GM21529 (cell line): Measurements from ENCODE around the gene CCN5.

Experiments used
- ATAC-seq: cut with Tn5 transposase; IDR thresholded peaks from one replicate; pipeline ENCODE4 v1.9.1; 2021; ENCODE audit not compliant: unreplicated experiment

CCN5 gene

DNA sequence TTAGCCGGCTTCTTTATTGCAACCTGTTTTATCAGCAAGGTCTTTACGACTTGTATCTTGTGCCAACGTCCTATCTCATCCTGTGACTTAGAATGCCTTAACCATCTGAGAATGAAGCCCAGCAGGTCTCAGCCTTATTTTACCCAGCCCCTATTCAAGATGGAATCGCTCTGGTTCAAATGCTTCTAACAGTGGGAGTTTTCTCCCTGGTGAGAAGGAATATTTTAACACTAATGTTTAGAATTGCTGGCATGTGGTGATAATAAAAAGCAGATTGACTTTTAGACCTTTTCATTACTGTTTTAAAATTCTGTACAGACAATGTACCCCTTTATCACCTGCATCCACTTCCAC lies 20.6 kb downstream of the CCN5 start:
- ATAC-seq, result no peak

DNA sequence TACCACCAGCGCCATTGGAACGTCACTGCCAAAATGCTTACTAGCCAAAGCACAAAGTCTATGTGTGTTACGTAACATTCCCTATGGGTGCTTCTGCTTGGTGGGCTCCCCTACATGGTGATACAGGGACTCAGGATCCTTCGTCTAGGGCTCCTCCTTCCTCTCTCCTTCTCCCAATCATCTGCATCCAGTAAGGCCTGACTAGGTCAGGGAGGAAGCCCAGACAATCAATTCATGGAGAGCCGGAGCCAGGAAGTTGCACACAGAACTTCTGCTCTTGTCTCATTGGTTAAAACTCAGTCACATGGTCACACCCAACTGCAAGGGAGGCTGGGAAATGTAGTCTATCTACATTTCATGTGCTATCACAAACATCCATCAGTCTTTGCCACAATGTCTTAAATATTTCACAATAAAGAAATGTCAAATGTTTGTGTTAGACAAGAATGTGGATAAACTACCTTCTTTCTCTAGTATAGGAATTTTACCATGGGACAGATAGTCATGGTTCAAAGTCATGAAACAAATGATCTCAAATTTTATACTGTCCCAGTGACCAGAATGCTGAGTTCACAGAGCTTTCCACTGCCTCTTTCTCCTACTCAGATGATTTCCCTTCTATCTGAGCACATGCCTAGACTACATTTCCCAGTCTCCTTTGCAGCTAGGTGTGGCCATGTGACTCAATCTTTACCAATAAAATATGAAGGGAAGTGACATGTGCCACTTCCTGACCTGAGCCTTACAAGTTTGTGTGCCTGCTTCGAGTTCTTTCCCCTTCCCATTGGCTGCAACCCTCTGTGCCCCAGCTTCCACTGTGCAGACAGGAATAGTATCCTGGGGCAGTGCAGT lies 21.2 kb downstream of the CCN5 start:
- ATAC-seq, result no peak

DNA sequence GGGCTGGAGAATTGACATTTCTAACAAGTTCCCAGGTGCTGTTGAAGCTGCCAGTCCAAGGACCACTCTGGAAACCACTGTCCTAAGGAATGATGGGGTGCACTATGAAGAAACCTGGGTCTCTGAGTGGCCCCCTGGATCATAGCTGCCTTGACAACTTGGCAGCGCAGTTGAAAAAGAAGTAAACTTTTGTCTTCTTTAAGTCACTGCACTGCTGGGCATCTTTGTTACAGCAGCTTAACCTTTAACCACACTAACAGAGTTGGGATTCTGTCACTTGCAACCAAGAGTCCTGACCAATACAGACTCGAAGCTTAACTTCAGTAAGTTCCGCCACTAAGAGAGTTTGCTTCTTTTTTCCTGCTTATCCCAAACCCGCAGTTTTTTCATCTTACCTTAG lies 21.9 kb downstream of the CCN5 start:
- no peak for ATAC-seq

DNA sequence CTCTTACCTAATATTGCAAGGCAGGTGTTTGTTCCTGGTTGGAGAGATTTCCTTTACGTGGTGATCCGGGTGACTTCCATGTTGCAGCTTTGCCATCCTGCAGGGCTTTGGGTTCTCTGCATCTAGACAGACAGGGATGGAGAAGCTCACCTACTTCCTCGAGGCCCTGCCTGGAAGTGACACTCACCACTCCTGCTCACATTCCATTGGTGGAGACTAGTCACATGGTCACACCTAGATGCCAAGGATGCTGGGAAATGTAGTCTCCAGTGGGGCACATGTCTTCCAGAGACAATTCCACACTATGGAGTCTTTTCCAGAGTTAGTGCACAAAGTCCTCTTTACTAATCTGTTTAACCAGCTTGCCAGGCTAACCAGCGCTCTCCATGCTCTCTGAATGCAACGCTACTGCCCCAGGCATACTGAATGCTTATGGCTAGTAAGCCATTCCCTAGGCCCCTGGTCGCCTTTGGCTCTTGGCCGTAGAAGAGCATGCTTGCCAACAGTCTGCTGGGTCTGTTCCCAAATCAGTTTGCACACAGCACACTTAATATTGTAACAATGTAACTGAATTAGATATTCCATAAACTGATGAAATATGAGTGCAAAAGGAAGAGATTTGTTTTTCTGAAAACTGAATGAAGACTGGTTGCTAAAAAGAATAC lies 23.8 kb downstream of the CCN5 start:
- peak; percentile 65 for ATAC-seq

DNA sequence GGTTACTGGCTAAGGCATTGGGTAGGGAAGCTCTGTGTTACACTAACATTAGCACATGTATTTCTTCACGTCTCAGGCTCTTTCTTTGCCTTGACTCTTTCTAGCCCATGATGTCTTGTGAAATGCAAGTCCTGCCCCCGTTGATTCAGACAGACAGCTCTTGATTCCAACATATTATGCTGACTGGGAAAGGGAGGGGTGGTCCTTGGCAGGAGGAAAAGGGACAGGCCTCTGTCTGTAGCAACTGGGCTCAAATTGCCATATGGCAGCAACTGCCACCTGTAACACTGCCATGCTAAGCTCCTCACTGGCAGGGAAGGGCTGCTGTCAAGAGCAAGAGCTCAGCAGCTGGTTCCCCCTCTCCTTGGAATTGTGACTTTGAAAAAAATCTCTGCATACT lies 24.8 kb downstream of the CCN5 start:
- no peak for ATAC-seq

DNA sequence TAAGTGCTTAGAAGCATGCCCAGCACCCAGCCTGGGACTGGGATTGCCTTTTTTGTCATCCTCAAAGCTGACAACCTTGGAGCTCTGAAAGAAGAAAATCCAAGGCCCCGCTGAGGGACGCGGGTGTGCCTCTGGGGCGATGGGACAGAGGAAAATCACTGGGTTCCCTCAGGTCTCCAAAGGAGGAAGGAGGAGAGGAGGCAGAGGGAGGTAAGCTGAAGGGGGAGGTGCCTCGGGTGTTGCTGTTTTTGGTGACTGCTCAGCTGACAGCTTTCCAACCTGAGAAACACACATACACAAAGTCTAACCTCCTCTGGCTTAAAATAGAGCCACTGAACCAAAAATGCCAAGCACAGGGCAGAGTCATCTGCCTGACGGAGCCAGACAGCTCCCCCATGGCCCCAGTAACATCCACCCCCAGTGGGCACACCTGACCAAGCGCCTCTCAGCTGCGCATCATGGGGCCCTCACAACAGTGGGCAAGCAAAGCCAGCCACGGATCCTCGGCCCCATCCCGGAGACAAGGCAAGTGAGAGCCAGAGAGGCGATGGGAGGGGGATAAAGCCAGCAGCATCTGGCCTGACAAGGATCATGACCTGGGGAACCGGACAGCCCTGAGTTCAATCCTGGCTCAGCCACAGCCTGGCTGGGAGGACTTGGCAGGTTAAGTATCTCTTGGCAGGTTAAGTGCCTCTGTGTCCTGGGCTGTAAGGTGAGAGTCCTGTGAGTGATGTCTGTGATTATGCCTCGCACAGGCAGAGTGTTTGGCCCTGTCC lies 27.3 kb downstream of the CCN5 start:
- no peak for ATAC-seq

DNA sequence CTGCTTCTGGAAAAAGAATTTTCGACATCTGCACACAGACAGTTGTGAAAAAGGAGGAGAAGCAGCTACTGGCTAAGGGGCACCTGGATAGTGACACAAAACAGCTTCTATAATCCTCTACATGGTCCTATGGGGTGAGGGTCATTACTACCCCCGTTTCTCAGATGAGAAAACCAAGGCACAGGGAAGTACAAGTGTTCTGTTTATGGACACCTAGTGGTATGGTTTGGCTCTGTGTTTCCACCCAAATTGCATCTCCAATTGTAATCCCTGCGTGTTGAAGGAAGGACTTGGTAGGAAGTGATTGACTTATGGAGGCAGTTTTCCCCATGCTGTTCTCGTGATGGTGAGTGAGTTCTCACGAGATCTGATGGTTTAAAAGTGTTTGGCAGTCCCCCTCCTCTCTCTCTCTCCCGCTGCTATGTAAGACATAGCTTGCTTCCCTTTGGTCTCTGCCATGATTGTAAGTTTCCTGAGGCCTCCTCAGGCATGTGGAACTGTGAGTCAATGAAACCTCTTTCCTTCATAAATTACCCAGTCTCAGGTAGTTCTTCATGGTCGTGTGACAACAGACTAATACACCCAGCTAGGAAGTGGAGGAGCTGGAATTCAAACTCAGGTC lies 28.0 kb downstream of the CCN5 start:
- ATAC-seq, result no peak

DNA sequence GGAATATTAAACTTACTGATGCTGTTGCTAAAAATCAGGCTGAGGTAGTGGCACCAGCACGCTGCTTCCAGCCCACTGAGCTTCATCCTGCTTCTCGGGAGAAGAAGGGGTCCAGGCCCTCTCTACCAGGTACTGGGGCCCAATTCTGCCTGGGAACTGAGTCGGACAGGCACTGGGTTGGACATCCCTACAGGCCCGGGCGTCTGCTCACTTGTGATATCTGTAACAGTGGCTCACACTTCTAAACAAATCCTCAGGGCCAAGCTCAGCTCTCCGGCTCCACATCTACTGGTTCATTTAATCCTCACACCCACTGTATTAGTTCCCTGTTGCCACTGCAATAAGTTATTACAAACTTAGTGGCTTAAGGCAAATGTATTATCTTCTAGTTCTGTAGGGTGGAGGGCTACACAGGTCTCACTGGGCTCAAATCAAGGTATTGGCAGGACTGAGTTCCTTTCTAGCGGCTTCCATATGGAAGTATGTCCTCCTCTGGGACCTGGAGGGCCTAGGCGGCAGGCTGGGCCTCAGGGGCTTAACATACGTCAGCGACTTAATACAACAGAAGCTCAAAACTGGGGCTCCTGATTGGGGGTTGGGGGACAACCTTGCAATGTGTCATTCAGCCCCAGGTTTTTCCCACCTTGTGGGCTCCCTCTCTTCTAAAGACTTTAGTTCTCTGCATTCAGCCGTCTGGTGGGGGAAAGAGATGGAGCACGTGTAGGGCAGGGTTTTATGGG lies 28.9 kb downstream of the CCN5 start:
- no peak for ATAC-seq

DNA sequence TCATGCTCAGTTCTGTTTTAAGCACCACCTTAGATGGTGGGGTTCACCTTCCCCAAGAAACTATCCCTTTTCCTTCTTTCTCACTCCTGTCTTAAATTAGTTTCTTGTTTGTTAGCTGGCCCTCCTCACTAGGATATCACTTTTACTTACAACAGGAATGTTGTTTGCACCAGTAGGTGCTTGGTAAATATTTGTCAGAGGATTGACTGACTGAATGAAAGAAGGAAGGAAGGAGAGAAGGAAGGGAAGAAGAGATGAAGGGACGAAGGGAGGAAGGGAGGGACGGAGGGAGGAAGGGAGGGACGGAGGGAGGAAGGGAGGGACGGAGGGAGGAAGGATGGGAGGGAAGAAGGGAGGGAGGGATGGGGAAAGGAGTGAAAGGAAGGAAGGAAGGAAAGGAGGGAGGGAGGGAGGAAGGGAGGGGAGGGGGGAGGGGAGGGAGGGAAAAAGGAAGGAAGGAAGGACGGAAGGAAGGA lies 30.0 kb downstream of the CCN5 start:
- ATAC-seq, result no peak

DNA sequence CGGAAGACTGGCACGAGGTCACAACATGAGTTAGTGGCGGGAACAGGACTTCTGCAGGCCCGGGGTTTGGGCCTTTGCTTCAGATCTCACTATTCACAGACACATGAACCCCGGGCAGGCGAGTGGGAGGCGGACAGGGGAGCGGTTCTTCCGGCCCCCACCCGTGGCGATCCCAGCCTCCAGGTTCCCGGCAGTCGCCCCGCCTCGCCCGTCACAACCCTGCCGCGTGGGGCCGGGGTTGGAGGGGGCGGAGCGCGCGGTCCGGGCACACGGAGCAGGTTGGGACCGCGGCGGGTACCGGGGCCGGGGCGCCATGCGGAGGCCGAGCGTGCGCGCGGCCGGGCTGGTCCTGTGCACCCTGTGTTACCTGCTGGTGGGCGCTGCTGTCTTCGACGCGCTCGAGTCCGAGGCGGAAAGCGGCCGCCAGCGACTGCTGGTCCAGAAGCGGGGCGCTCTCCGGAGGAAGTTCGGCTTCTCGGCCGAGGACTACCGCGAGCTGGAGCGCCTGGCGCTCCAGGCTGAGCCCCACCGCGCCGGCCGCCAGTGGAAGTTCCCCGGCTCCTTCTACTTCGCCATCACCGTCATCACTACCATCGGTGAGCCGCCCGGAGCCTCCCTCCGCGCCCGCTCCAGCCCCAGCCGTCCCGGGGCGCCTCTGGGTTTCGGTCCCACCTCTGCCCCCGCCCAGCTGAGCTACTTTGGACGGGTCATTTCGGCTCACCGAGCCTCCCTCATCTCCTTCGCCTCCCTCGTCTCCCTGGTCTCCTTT lies 30.6 kb downstream of the CCN5 start, which contains the start of gene KCNK15:
TSS of gene KCNK15 (plus strand) at position 268 of the 769 bp plus-strand sequence. CDS start at position 314, 46 bp downstream.
- no peak for ATAC-seq

DNA sequence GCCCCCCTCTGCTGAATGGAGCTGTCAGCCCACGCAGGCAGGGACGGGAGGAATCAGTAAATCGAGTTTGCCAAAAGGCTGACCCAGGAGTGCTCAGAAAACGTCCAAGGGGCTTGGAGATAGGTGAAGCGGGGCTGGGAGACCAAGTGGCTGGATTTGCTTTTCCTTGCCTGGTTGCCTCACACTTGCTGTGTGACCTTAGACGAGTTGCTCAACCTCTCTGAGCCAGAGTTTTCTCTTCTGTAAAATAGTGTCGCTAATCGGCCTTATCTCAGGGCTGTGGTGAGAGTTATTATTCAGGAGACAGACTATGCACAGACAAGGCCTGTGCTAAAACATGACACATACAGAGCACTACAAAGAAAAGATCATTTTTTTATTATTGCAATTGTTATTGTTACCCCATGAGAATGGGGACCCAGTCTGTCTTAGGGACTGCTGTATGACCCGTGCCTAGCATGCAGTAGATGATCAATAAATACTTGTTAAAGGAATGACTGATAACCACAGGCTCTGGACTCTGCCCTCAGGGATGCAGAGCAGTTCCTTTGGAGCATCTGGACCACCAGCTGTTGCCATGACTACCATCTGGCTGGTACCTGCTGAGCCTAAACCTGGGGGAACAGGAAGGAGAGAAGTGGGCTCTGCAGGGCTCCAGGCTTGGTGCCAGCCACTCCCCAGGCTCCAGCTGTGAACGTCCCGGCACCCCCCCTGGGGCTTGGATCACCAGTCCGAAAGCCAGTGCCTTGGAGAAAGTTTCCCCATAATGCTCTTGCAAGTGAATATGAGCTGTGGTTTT lies 31.4 kb downstream of the CCN5 start:
- no peak for ATAC-seq

DNA sequence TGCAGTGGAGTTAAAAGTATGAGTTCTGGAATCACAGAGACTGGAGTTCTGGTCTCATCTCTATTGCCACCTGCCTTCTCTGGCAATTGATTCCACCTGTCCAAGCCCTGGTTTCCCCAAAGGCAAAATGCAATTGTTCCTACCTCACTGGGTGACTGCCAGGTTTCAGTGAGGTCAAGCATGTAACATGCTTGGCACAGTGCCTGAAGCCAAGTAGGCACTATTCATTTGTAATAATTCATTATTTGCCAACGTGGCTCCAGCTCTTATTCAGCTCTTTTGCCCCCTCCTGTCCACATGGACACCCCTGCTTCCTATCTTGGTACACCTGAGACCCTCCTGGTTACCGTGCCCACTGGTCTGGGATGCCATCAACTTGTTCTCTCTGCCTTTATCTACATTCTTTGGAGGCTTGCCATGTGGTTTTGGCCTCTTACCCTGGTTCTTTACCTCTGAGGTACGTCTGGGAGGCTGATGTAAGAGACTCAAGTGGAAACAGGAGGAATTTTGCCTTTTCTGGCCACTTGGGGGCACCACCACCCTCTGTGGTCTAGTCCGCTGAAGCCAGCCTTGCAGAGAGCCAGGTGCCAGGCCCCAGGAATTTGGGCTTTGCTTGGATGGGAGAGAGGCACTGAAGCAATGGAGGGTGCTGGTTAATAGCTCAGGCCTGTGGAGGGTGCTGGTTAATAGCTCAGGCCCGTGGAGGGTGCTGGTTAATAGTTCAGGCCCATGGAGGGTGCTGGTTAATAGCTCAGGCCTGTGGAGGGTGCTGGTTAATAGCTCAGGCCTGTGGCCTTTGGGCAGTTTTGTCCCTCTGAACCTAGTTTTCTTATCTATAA lies 32.2 kb downstream of the CCN5 start:
- no peak for ATAC-seq

DNA sequence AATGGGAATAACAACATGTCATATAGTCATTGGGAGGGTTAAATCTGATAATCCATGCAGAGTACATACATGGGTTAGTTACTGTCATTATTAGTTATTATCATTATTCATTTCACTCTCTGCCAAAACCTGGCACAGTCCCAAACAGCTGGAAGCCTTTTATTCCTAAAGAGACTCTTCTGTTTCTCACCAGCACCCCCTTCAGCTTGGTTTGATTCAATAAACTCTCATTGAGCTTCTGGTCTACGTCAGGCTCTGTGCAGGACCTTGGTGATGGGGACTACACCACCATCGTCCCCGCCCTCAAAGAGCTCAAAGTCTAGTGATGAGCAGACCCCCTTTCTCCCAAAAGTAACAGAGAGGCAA lies 32.8 kb downstream of the CCN5 start:
- no peak for ATAC-seq

DNA sequence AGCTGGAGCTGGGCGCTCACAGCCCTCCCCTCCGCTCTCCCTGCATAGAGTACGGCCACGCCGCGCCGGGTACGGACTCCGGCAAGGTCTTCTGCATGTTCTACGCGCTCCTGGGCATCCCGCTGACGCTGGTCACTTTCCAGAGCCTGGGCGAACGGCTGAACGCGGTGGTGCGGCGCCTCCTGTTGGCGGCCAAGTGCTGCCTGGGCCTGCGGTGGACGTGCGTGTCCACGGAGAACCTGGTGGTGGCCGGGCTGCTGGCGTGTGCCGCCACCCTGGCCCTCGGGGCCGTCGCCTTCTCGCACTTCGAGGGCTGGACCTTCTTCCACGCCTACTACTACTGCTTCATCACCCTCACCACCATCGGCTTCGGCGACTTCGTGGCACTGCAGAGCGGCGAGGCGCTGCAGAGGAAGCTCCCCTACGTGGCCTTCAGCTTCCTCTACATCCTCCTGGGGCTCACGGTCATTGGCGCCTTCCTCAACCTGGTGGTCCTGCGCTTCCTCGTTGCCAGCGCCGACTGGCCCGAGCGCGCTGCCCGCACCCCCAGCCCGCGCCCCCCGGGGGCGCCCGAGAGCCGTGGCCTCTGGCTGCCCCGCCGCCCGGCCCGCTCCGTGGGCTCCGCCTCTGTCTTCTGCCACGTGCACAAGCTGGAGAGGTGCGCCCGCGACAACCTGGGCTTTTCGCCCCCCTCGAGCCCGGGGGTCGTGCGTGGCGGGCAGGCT lies 35.1 kb downstream of the CCN5 start:
- ATAC-seq, result no peak

DNA sequence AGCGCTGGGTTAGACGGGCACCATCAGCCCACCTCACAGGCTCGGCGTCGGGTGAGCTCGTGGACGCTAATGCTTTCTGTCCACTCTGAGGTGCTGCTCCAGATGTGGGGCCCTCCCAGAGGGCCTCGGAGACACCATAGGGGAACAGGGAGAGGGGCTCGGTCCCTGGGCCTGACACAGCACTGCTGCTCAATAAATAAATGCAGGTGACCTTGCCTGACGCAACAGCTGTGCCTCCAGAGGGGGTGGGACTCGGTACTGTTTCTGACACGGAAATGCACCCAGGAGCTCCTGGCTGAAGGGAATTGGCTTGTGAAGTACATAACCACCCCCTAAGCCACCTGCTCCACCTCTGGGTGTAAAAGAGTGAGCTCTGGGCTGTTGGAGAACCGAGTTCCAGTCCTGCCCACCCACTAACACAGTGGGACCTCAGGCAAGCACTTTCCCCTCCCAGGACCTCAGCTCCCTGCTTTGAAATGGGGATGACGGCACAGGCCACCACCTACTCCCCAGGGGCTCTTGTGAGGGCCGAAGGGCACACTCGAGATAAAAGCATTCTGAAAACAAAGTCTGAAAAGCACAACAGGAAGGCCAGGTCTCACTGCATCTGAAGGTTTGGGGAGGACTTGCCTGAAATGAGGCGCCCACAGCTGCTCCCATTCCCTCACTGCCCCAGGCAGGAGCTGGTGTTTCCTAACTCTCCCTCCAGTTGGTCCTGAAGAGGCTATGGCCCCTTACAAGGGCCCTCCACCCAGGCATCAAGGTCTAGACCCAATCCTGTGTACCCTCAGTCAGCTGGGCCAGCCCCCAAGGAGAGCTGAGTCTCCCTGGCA lies 37.1 kb downstream of the CCN5 start:
- no peak for ATAC-seq

DNA sequence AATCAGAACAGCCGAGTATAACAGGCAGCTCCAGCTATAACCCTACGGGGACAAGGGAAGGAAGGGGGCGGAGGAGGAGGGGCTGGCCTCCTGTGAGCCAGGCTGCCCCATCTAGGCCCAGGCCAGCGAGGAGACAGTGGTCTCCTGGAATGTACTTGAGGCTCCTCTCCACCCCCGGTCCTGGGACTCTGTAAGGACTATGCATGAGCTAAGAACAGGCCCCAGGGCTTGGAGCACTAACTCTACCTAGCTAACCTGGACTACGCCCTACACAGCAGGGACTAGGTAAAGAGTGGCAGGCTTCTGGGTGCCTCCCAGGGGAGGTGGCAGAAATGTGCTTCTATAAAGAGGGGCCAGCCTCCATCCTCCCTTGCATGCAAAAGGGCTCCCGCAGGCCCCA lies 39.4 kb downstream of the CCN5 start:
- no peak for ATAC-seq
